GM21619 (cell line): ENCODE measurements around the gene DAGLB.
"Not testable (repeated sequence)": the region's sequence is repeated elsewhere in the genome, so short reads cannot be mapped to it uniquely, and the experiment has no call there.

Experiments
- ATAC-seq: cut with Tn5 transposase; IDR thresholded peaks from one replicate; pipeline ENCODE4 v1.9.1; 2021; ENCODE audit not compliant: unreplicated experiment

Gene DAGLB

GRCh38 chr7:6463609-6464008, 15.9 kb upstream of the DAGLB start:
- ATAC-seq: not testable (repeated sequence)

GRCh38 chr7:6461946-6462550, 14.3 kb upstream of the DAGLB start:
- no peak for ATAC-seq

- no peak for ATAC-seq
Observed at GRCh38 chr7:6460990-6461584, 13.3 kb upstream of the DAGLB start.

GRCh38 chr7:6460303-6460702, 12.5 kb upstream of the DAGLB start:
- no peak for ATAC-seq

GRCh38 chr7:6458676-6459075, 10.9 kb upstream of the DAGLB start:
- ATAC-seq: not testable (repeated sequence)

- ATAC-seq: no peak
Observed at GRCh38 chr7:6453734-6454133, 6.0 kb upstream of the DAGLB start.

GRCh38 chr7:6451224-6451705, 3.5 kb upstream of the DAGLB start:
- ATAC-seq: no peak

- not testable (repeated sequence) for ATAC-seq
Observed at GRCh38 chr7:6450591-6450990, 2.8 kb upstream of the DAGLB start.

GRCh38 chr7:6449884-6450283, 2.1 kb upstream of the DAGLB start:
- ATAC-seq: not testable (repeated sequence)

GRCh38 chr7:6448943-6449543, 1.3 kb upstream of the DAGLB start:
- no peak for ATAC-seq

GRCh38 chr7:6446838-6447580, 745 bp downstream of the DAGLB start:
- peak; percentile 25 for ATAC-seq

GRCh38 chr7:6444516-6445269, 3.1 kb downstream of the DAGLB start:
- ATAC-seq: no peak

- ATAC-seq: no peak
Observed at GRCh38 chr7:6443372-6443941, 4.3 kb downstream of the DAGLB start.

GRCh38 chr7:6442114-6442513, 5.6 kb downstream of the DAGLB start:
- no peak for ATAC-seq

- no peak for ATAC-seq
Observed at GRCh38 chr7:6440381-6440780, 7.4 kb downstream of the DAGLB start.

- ATAC-seq: no peak
Observed at GRCh38 chr7:6438427-6438826, 9.3 kb downstream of the DAGLB start.

GRCh38 chr7:6437251-6437650, 10.5 kb downstream of the DAGLB start:
- ATAC-seq: no peak

GRCh38 chr7:6436385-6436685, 11.4 kb downstream of the DAGLB start:
- no peak for ATAC-seq

GRCh38 chr7:6435486-6436384, 12.0 kb downstream of the DAGLB start:
- ATAC-seq: peak; percentile 88
